ENCODE measurements around the gene CDC42BPG. TPM values are rescaled to one million over a fixed set of nuclear protein-coding genes. Genes with fewer than 3 reads are reported as not detected.

The CDC42BPG gene
- total and polyA plus RNA-seq, 9 of the 15 experiments (the other 6 are each of a cell fraction or from before 2014, with no cell fraction given) = 0.04 to 8.8 (median 2.1) TPM

GRCh38 chr11:64854534-64855502, 10.4 kb upstream of the CDC42BPG start (continued):
- TF ChIP-seq CREBBP (IDR thresholded peaks at IDR 0.05; ENCODE audit: low read depth, low read length) (no peak), TEAD1 (CRISPR knock-in tag; IDR thresholded peaks at IDR 0.05) (peak; percentile 88 to 100), ARID1B (IDR thresholded peaks at IDR 0.05) (peak; percentile 93), ZFX (CRISPR knock-in tag; IDR thresholded peaks at IDR 0.05) (peak; percentile 35; the same call in 1 of the 2 replicates), RERE (CRISPR knock-in tag; IDR thresholded peaks at IDR 0.05; ENCODE audit: borderline replicate concordance) (no peak), ARID4B (CRISPR knock-in tag; IDR thresholded peaks at IDR 0.05) (0 out of 2 replicates have a peak, but pooled peaks have one; percentile 53), ATF1 (CRISPR knock-in tag; IDR thresholded peaks at IDR 0.05) (no peak), ATF1 (tag; IDR thresholded peaks at IDR 0.05) (peak; percentile 50), ETV1 (tag; conservative IDR thresholded peaks at IDR 0.05; ENCODE audit: low read depth) (peak; percentile 65), CREB1 (IDR thresholded peaks at IDR 0.05) (no peak), CREB1 (CRISPR knock-in tag; IDR thresholded peaks at IDR 0.05) (peak; percentile 34; the same call in 1 of the 2 replicates), THAP7 (CRISPR knock-in tag; IDR thresholded peaks at IDR 0.05) (no peak), GABPB1 (CRISPR knock-in tag; IDR thresholded peaks at IDR 0.05) (peak; percentile 63; the same call in 1 of the 2 replicates), FOXA3 (CRISPR knock-in tag; conservative IDR thresholded peaks at IDR 0.05 in 1 of 2, IDR thresholded peaks at IDR 0.05 in 1 of 2) (peak in 1 of 2 experiments; percentile 78; a peak in 1 of 4 replicates)

Data from K562 (cell line).